IPS-18c (cell line): Measurements from ENCODE around the gene CSRP1.
"Not testable (repeated sequence)": the region's sequence is repeated elsewhere in the genome, so short reads cannot be mapped to it uniquely, and the experiment has no call there.

Experiments
- H3K4me3 ChIP-seq: 2 replicates; pipeline ENCODE4 v1.7.0; 2013; ENCODE audit warnings: low read depth, mild to moderate bottlenecking, low read length, moderate library complexity; ENCODE audit not compliant: insufficient read depth
- H3K9me3 ChIP-seq: one replicate; pipeline ENCODE4 v1.6.1; 2013; ENCODE audit warnings: mild to moderate bottlenecking, low read length, moderate library complexity; ENCODE audit not compliant: control insufficient read depth, insufficient read depth

Gene CSRP1

DNA sequence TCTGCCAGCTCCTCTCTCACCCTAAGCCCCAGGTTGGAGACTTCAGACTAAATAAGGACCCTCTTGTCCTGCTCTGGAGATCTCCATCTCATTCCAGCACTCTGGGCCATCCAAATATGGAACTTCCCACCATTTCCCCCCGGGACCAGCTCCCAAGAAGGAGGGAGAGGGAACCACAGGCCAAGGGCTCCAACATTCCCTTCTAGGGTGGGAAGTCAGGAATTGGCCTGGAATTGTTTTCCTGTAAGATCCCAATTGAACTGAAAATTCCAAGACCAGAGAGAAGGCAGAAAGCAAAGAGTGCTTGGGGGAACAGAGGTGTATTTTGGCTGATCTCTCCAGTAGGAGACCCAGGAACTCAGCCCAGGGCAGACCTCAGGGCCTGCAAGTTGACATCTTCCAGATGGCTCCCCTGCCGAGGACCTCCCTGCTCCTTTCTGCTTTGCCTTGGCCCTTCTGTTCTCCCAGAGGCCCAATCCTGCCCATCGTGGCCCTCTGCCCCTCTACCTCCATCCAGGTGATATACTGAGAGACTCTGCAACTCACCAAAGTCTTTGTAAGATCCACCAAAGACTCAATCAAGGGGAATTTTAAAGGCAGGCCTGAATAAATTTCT, 14.9 kb downstream of the CSRP1 start:
- no peak overlapping the region for H3K4me3 ChIP-seq
- H3K9me3 ChIP-seq: no peaks in the 10 kb centered on the region

DNA sequence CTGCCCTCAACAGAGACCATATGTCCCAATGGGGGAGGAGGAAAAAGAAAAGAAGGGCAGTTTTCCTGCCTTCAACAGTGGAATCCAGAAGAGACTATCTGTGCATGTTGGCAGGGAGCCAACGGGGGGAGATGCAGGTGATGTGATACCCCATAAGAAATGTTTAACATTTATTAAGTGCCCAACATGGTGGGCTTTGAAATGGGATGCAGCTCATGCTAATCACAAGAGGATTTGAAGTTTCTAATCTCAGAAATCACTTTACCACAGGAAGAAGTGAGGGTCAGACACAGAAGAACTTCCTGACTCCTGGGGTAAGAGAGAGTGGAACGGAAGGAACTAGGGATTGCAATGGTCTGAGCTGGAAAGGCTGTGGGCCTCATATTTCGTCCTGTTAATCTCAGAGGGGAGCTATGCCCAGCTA, 16.2 kb downstream of the CSRP1 start:
- Histone ChIP-seq H3K4me3 (no peak overlapping the region), H3K9me3 (no peaks in the 10 kb centered on the region)

DNA sequence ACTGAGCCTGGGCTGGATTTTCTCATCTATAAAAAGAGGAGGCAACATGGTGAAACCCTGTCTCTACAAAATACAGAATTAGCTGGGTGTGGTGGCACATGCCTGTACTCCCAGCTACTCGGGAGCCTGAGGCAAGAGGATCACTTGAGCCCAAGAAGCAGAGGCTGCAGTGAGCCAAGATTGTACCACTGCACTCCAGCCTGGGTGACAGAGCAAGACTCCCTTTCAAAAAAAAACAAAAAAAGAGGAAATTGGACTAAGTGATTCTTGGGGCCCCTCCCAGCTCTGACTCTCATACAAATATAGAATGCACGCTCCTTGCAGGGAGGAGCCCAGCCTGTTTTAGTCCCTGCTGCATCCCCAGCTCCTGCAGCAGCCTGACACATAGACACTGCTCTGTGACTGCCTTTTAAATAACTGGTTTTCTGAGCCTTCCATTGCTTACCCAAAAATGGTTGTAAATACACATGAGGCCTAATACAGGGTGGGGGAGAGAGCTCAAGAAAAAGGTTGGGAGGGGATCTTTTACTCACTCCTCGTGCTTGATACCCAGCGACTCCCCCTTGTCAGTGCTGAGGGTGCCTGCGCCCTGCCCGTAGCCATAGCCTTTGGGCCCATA, 17.2 kb downstream of the CSRP1 start:
- H3K4me3 ChIP-seq: no peak overlapping the region
- H3K9me3 ChIP-seq: no peaks in the 10 kb centered on the region

DNA sequence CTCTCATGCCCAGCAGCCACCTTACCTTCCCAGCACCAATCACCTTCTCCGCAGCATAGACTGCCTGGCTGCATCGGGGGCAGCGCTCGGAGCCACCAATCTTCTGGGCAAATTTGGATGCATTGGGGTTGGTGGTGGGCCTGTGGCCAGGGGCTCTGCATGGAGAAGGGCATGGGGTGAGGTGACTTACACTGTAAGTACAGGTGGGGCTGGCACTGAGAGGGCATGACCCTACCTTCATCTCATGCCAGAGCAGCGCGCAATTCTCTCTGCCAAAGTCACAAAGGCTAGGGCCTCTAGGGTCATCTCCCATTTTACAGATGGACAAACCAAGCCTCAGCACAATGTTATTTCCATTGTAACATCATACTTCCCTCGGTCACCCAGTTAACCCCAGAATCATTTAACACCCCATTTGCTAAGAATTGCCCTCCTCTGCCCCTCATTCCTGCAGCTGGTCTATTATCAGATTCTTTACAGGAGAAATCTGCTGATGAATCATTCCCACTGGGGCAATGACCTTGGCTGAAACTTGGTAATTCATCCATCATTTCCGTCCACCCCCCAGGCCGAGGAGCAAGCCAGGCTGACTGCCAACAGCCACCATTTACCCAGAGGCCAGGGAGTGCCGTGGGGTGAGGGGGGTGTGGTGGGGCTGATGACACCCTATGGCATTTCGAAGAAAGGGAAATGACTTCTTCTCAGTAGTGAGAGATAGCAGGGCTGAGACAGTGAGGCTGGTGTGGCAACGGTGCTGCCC, 17.9 kb downstream of the CSRP1 start:
- H3K4me3 ChIP-seq: no peak overlapping the region
- no peaks in the 10 kb centered on the region for H3K9me3 ChIP-seq

DNA sequence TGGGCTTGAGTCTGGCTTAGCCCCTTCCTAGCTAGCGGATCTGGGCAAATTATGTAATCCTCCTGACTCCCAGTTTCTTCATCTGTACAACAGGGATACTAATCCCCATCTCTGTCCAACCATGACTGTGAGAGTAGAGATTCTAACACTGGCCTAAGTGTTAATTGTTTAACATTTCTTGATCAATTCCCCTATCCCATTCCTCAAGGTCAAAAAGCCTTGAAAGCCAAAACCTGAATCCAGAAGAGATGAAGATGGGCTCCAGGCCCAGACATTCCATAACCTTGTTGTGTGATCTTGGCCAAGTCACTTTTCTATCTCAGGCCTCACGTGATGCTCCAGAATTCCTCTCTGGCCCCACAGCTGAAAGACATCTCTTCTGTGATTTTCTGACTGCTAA, 19.2 kb downstream of the CSRP1 start:
- H3K4me3 ChIP-seq: no peak overlapping the region
- H3K9me3 ChIP-seq: no peaks in the 10 kb centered on the region

DNA sequence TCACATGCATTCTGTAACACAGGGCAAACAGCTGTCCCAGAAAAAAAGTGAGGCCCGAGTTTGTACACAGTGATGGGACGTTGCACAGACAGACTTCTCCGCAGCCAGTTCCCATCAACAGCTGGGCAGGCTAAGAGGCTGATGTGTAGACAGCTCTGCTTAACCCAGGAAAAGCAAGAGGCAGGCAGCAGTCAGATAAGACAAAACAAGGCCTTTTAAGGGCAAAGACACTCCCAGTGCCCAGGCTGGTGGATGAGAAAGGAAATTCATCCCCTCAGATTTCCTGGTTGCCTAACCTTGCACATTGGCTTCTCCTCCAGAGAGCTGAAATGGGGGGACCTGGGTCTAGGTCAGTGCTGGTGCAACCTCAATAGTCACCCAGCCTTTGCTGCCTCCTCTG, 20.7 kb downstream of the CSRP1 start:
- H3K9me3 ChIP-seq: no peaks in the 10 kb centered on the region

DNA sequence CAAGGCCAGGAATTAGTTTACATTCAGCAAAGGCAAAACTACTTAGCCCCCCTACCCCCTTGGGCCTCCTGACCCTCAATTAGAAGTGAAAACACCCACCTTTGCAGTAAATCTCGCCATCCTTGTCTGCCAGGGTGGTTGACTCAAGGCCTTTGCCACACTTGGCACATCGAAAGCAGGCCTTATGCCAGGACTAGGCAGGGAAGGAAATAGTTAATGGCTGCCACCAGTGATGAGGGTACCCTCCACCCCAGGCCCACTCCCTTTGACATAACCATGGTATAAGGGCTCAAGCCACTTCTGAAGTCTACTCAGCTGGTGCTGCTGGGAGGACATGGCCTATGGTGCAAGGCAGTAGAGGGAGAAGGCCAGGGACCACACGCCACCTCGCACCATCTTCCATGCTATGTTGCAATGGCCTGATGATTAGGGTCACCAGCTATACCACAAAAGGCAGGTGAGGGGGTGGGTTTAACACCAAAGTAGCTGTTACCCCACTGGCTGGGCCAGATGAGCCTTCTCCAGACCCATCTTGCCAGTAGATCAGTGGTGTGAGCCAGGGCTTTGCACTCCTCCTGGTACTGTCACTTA, 21.6 kb downstream of the CSRP1 start:
- Histone ChIP-seq H3K9me3 (no peaks in the 10 kb centered on the region), H3K4me3 (no peak overlapping the region)

More for the DNA sequence above, 20.7 kb downstream of the CSRP1 start:
- no peak overlapping the region for H3K4me3 ChIP-seq

DNA sequence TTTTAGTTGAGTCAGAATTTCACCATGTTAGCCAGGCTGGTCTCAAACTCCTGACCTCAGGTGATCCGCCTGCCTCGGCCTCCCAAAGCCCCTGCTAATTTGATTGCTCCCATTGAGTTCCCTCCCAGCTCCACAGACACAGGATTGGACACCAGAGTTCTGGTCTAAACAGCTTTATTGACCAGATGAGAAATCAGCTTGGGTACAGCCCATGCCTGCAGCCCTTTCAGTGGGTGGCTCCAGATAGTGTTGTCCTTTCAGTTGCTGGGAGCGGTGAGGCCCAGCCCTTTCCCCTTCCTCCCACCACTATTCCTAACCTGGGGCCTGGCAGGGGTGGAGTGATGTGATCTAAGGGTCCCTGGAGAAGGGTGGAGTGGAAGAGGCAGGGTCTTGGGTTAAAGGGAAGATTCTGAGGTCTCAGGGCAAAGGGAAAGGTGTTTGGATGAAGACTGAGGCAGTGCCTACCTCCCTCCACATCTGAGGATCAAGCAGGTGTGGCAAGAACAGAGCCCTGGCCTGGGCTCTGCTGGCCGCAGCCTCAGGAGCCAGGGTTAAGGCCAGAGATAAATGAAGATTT, 23.5 kb downstream of the CSRP1 start:
- H3K4me3 ChIP-seq: no peak overlapping the region
- H3K9me3 ChIP-seq: no peaks in the 10 kb centered on the region

DNA sequence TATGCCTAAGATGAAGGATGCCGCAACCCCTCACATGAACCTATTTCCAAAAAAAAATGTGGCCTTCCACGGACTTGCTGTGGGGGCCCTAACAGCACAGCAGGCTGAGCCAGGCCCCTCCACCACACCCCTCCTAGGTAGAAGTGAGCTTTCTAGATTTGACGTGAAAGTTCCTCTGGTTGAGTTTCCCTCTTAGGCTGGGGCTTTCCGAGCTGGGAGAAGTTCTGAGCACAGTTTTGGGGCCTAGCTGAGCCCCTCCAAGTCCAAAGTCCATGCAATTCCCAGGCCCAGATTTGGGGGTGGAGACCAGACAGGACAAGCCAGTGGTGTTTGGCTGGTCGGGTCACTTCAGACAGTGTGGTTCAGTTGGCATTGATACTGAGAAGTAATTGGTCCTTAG, 24.2 kb downstream of the CSRP1 start:
- H3K9me3 ChIP-seq: no peaks in the 10 kb centered on the region
- H3K4me3 ChIP-seq: no peak overlapping the region

DNA sequence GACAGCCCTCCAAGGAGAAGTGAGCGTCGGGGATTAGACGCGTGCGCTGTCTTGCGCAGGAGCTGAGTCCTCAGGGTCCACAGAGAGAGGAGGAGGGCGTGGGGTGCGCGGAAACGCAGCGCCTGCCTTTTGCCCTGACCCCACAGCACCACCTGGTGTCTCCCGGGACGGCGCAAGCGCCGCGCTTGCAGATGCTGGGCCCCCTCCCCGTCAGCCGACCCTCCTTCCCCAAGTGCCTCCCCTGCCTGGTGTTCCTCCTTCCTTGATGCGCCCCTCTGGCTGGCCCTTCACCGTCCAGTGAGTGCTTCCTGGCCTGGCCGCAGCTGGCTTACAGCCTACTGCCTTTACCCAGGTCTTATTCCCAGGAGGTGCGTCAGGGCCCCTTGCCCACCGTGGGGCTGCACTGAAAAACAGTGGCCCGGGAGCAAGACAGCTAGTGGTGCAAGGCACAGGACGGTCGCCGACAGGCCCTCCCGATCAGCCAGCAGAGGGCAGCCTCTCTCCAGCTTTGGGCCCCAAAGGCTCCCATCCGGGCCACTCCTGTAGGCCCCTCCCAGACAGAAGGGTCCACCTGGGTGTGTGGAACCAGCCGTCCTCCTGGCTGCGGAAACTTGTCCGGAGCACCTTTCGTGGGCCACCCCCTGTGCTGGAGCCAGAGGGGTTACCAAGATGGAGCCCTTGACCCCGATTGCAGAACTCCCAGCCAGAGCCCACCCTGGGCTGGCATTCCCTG, 25.0 kb downstream of the CSRP1 start:
- Histone ChIP-seq H3K4me3 (peak overlapping the region; percentile 42), H3K9me3 (no peaks in the 10 kb centered on the region)

DNA sequence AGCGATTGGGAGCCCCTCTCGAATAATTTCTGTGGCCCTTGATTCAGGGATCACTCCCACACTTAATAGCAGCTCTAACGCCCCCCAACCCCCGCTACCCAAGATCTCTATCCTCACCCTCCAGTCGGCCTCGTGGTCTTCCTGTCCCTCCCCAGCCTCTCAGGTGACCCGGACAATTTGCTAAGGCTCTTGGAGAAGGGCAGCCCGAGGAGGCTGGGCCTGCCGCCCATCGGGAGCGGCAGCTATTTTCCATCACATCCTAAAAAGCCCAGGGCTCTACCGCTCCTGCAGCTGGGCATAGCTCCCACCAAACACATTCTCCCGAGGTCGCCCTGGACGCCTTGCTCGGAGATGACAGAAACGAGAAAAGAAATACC, 25.9 kb downstream of the CSRP1 start:
- H3K9me3 ChIP-seq: no peaks in the 10 kb centered on the region
- H3K4me3 ChIP-seq: peak overlapping the region; percentile 42; the same call in 1 of the 2 replicates

DNA sequence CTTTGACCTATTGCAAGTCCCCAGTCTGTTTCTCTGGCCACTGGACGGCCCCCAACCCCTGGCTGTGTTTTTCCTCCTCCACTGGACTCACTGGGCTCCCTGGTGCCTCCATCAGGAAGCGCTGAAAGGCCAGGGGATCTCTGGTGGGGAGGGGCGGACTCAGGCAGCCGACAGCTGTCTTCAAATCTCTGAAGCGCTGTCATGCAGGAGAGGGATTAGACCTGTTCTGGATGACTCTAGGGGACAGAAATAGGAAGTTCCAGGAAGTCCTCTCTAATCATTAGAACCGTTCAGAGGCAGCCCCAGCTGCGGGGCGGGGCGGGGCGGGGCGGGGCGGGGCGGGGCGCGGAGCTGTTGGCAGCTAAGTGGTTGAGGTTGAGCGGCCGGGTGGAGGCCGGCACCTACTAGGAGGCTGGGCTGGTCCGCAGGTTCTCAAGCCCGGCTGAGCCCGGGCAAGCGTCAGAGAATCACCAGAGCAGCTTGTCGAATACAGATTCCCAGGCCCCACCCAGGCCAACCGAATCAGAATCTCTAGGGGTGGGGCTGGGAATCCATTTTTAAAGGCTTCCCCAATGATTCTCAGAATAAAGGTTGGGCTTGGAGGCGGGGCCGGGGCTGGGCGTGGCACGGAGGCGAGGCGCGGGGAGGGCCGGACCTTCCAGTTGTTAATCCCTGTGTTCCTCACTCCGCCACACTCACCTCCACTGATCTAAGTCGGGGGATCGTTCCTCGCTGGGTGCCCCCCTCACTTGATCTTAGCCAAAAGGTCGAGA, 26.5 kb downstream of the CSRP1 start:
- Histone ChIP-seq H3K9me3 (no peaks in the 10 kb centered on the region), H3K4me3 (peak overlapping the region; percentile 42)

DNA sequence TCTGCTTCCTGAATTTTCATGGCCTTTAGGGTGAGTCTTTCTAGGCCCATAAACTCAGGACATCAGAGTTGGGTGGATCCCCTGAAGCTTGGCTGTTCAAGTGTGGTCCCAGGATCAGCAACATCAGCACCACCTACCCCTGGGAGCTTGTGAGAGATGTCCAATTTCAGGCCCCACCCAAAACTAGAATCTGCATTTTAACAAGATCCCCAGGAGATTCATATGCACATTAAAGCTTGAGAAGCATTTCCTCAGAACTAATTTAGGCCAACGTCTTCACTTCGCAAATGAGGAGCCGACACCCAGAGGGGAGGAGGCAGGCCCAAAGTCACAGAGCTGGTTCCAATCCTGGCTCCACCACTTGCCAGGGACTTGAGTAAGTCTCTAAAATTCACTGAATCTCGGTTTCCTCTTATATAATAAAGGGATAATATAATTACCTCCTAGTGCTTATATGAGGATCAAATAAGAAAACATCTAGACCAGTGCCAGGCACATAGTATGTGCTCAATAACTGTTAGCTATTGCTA, 27.7 kb downstream of the CSRP1 start:
- H3K9me3 ChIP-seq: no peaks in the 10 kb centered on the region

DNA sequence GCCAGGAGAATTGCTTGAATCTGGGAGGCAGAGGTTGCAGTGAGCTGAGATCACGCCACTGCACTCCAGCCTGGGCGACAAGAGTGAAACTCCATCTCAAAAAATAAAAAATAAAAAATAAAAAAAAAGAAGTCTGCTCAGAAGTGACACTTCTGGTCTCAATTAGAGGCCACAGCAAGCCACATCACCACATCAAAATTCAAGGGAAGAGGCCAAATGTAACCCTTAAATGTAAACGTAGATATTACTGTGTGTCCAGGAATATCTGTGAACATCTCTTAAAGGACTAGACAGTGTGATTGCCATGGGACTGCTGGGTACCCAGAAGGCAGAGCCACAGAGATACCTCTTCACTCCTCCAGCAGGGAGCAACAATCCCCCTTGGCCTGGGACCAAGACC, 28.3 kb downstream of the CSRP1 start:
- H3K9me3 ChIP-seq: not testable (repeated sequence)

More for the DNA sequence above, 27.7 kb downstream of the CSRP1 start:
- H3K4me3 ChIP-seq: no peak overlapping the region

DNA sequence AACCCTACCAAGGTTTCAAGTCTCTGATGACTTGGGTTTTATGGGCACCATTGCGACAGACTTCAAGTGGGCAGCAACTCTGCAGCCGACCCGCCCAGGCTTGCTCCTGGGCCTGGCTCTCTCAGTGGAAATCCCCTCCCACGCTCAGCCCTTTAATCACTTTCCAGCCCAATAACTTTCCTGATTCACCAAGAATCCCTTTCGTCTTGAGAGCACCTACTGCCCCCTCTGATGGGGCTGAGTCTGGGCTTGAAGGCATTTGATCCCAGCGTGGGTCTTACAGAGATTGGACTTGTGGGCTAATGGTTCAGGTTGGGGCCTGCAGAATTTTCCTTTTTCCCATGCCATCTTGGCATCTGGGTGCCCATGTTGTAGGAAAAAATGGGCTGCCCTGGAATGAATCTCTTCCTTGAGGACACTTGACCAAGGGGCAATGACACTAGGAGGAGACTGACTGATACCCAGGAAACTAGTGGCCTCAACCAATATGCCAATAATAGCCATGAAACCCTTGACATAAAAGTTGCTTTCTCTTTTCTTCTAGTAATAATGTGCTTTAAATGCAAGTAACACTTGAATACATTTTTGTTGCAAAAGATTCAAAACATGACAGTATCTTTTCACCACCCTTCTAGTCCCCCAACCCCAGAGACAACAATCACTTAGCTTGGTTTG, 30.1 kb downstream of the CSRP1 start:
- no peaks in the 10 kb centered on the region for H3K9me3 ChIP-seq
- H3K4me3 ChIP-seq: no peak overlapping the region

More for the DNA sequence above, 28.3 kb downstream of the CSRP1 start:
- H3K4me3 ChIP-seq: not testable (repeated sequence)
